CD14-positive monocyte (primary cell): Measurements from ENCODE around the gene NOP14. TPM values are rescaled to one million over a fixed set of nuclear protein-coding genes. Genes with fewer than 3 reads are reported as not detected.

Experiments used
- DNase-seq, 3 donors: peaks; one replicate each; pipeline ENCODE4 v3.0.0-alpha.2; 2011 to 2022
- H2AFZ ChIP-seq: 2 replicates; pipeline ENCODE4 v1.6.0; 2012; ENCODE audit warnings: mild to moderate bottlenecking, low read depth, low read length, inconsistent platforms; ENCODE audit not compliant: insufficient read depth, poor library complexity, severe bottlenecking
- H3K27ac ChIP-seq, 2 donors: 1 replicate in 1 of 2; 2 replicates in 1 of 2; pipeline ENCODE4 v1.5.1; 2012 to 2013; ENCODE audit warnings: low read length in 2 of 2, control low read depth in 1 of 2, inconsistent platforms in 1 of 2, low read depth in 1 of 2, mild to moderate bottlenecking in 1 of 2
- H3K27me3 ChIP-seq, 2 donors: one replicate each; pipeline versions ENCODE4 v1.6.0 to v1.6.1; 2011 to 2013; ENCODE audit warnings: low read length in 2 of 2; ENCODE audit not compliant: control insufficient read depth in 2 of 2, insufficient read depth in 2 of 2
- H3K36me3 ChIP-seq, 2 donors: replicated peaks in 1 of 2; 1 replicate in 1 of 2; 2 replicates in 1 of 2; pipeline versions ENCODE4 v1.5.1 to v1.6.1; 2012 to 2013; ENCODE audit warnings: low read length in 2 of 2, control low read depth in 1 of 2, inconsistent platforms in 1 of 2, mild to moderate bottlenecking in 1 of 2; ENCODE audit not compliant: insufficient read depth in 2 of 2, control insufficient read depth in 1 of 2
- H3K4me1 ChIP-seq, 2 donors: 1 replicate in 1 of 2; 2 replicates in 1 of 2; pipeline versions ENCODE4 v1.5.1 to v1.6.1; 2012 to 2013; ENCODE audit warnings: low read length in 2 of 2, control low read depth in 1 of 2, inconsistent platforms in 1 of 2, mild to moderate bottlenecking in 1 of 2, moderate library complexity in 1 of 2; ENCODE audit not compliant: insufficient read depth in 2 of 2, control insufficient read depth in 1 of 2
- H3K4me2 ChIP-seq: replicated peaks from 2 replicates; pipeline ENCODE3; 2012; ENCODE audit warnings: low read length, moderate library complexity, mild to moderate bottlenecking; ENCODE audit not compliant: poor library complexity, severe bottlenecking; ENCODE audit errors: extremely low read depth
- H3K4me3 ChIP-seq, 3 experiments: fragments of 200-600 bp in 1 of 3; sonication (generic) in 1 of 3; replicated peaks in 1 of 3; 1 replicate in 2 of 3; 2 replicates in 1 of 3; pipeline ENCODE4 v1.5.1; 2011 to 2013; ENCODE audit warnings: low read length in 3 of 3, mild to moderate bottlenecking in 3 of 3, control low read depth in 2 of 3, low read depth in 2 of 3, inconsistent platforms in 1 of 3, moderate library complexity in 1 of 3
- H3K79me2 ChIP-seq: 2 replicates; pipeline ENCODE4 v1.6.0; 2012; ENCODE audit warnings: mild to moderate bottlenecking, control low read depth, inconsistent platforms, low read length, moderate library complexity; ENCODE audit not compliant: insufficient read depth
- H3K9ac ChIP-seq: 2 replicates; pipeline ENCODE4 v1.6.0; 2017; ENCODE audit warnings: low read length, mild to moderate bottlenecking; ENCODE audit not compliant: insufficient read depth, poor library complexity, severe bottlenecking
- H3K9me3 ChIP-seq, 2 donors: replicated peaks in 1 of 2; 1 replicate in 1 of 2; 2 replicates in 1 of 2; pipeline versions ENCODE4 v1.5.1 to v1.6.1; 2012 to 2013; ENCODE audit warnings: low read length in 2 of 2, control low read depth in 1 of 2; ENCODE audit not compliant: control insufficient read depth in 1 of 2, insufficient read depth in 1 of 2
- H4K20me1 ChIP-seq: 2 replicates; pipeline ENCODE4 v1.6.0; 2012; ENCODE audit warnings: mild to moderate bottlenecking, low read length, control low read depth, moderate library complexity; ENCODE audit not compliant: insufficient read depth
- H3K27ac Mint-ChIP-seq, 7 donors: one replicate each; pipeline ENCODE4 v1.8.0; 2020; ENCODE audit warnings: mild to moderate bottlenecking in 7 of 7, mixed read lengths in 7 of 7, moderate library complexity in 6 of 7, inconsistent platforms in 2 of 7
- H3K27me3 Mint-ChIP-seq, 3 donors: one replicate each; pipeline ENCODE4 v1.8.0; 2021 to 2022; ENCODE audit warnings: low read depth in 3 of 3, mild to moderate bottlenecking in 3 of 3, mixed read lengths in 3 of 3, moderate library complexity in 3 of 3, inconsistent platforms in 1 of 3
- H3K36me3 Mint-ChIP-seq, 2 donors: one replicate each; pipeline ENCODE4 v1.8.0; 2020; ENCODE audit warnings: mixed read lengths in 2 of 2, inconsistent platforms in 1 of 2, mild to moderate bottlenecking in 1 of 2
- H3K4me1 Mint-ChIP-seq: one replicate; pipeline ENCODE4 v1.8.0; 2020; ENCODE audit warnings: mild to moderate bottlenecking, mixed read lengths
- H3K4me3 Mint-ChIP-seq, 2 donors: one replicate each; pipeline ENCODE4 v1.8.0; 2020; ENCODE audit warnings: mild to moderate bottlenecking in 2 of 2, mixed read lengths in 2 of 2, moderate library complexity in 1 of 2
- H3K9me3 Mint-ChIP-seq, 7 donors: one replicate each; pipeline ENCODE4 v1.8.0; 2020 to 2022; ENCODE audit warnings: mixed read lengths in 7 of 7, mild to moderate bottlenecking in 6 of 7, moderate library complexity in 6 of 7, inconsistent platforms in 2 of 7
- CTCF ChIP-seq: fragments of 200-600 bp; IDR thresholded peaks from one replicate; pipeline ENCODE4 v1.8.0; 2022; ENCODE audit warnings: antibody characterized with exemption, mild to moderate bottlenecking
- WGBS: methylation state at CpG from one replicate; pipeline ENCODE4 v1.1.5; 2013; ENCODE audit warnings: missing lambda C conversion rate; ENCODE audit not compliant: insufficient coverage; 5-methylcytosine and 5-hydroxymethylcytosine counted together
- intact Hi-C, 2 donors: fragments of 100-400 bp; cut with micrococcal nuclease; formaldehyde crosslinking; loops; one replicate each; pipeline versions ENCODE4 v1.15.0 to v1.15.1; 2023
- polyA plus RNA-seq, 3 donors: library from polyadenylated mRNA; depleted of rRNA in 1 of 3; unstranded in 2 of 3; stranded (reverse) in 1 of 3; fragments of 300-500 nt in 2 of 3; fragments of >200 nt in 1 of 3; fragmentation: Illumina TruSeq in 2 of 3; gene quantifications; 1 replicate in 2 of 3; 2 replicates in 1 of 3; pipeline ENCODE4 v1.2.3, GENCODE V29; 2012 to 2021

Gene NOP14
- polyA plus RNA-seq, 3 donors: 3.9 to 6.2 (median 4.3) TPM

- Mint-ChIP-seq H3K4me1 (peaks cover 2% of the 10 kb centered on the region), H3K27ac (peak overlapping the region in 1 of 7 donors; percentile 42), H3K36me3 (peaks cover 87 to 94% of the 10 kb centered on the region in 2 donors), H3K4me3 (no peak overlapping the region), H3K9me3 (peaks cover 0 to 2% (median 0%) of the 10 kb centered on the region in 7 donors), H3K27me3 (peaks cover 0 to 2% (median 0%) of the 10 kb centered on the region in 3 donors)
- intact Hi-C loops: no loop called here
- Histone ChIP-seq H3K9me3 (no peaks in the 10 kb centered on the region), H3K79me2 (no peaks in the 10 kb centered on the region), H3K27me3 (no peaks in the 10 kb centered on the region), H3K4me1 (no peaks in the 10 kb centered on the region), H4K20me1 (peaks cover 22% of the 10 kb centered on the region), H3K4me3 (no peak overlapping the region), H3K9ac (no peak overlapping the region), H3K27ac (no peak overlapping the region), H3K4me2 (no peak overlapping the region), H3K36me3 (peaks cover 88 to 98% of the 10 kb centered on the region in 2 donors), H2AFZ (no peak overlapping the region)
- no peak for DNase-seq
- no peak for TF ChIP-seq CTCF
- 100% methylated on average over 3 of the region's 7 CpGs for WGBS
Observed at GRCh38 chr4:2908686-2909085, 54.5 kb downstream of the NOP14 start.

- Mint-ChIP-seq H3K27me3 (peaks cover 0 to 2% (median 0%) of the 10 kb centered on the region in 3 donors), H3K36me3 (peaks cover 88 to 94% of the 10 kb centered on the region in 2 donors), H3K4me3 (no peak overlapping the region), H3K4me1 (no peaks in the 10 kb centered on the region), H3K9me3 (peaks cover 0 to 2% (median 0%) of the 10 kb centered on the region in 7 donors), H3K27ac (peak overlapping the region in 2 of 7 donors; percentile 10 to 59)
- TF ChIP-seq CTCF: no peak
- no peaks in the 10 kb centered on the region for H3K4me1 ChIP-seq
- no peak overlapping the region for H2AFZ ChIP-seq
- intact Hi-C loops: no loop called here
- 100% methylated on average over 5 of the region's 11 CpGs for WGBS
- peaks cover 20% of the 10 kb centered on the region for H4K20me1 ChIP-seq
- no peaks in the 10 kb centered on the region for H3K9me3 ChIP-seq
- H3K9ac ChIP-seq: no peak overlapping the region
- H3K4me2 ChIP-seq: no peak overlapping the region
- no peak for DNase-seq
- H3K27me3 ChIP-seq: no peaks in the 10 kb centered on the region
- peak overlapping the region in 1 of 2 donors; percentile 14 for H3K27ac ChIP-seq
- H3K36me3 ChIP-seq: peaks cover 92 to 97% of the 10 kb centered on the region in 2 donors
- H3K79me2 ChIP-seq: no peaks in the 10 kb centered on the region
- H3K4me3 ChIP-seq: no peak overlapping the region
Observed at GRCh38 chr4:2907706-2908293, 55.4 kb downstream of the NOP14 start.
